Hepatocyte (in vitro differentiated cells): ENCODE results near the gene MRPL38. TPM values are rescaled to one million over a fixed set of nuclear protein-coding genes. Genes with fewer than 3 reads are reported as not detected.

Experiments
- DNase-seq: peaks from one replicate; pipeline ENCODE4 v3.0.0-alpha.2; 2016; ENCODE audit warnings: low spot score
- H2AFZ ChIP-seq: fragments of 200-600 bp; sonication (generic); 2 replicates; pipeline ENCODE4 v1.6.0; 2016; ENCODE audit warnings: antibody characterized with exemption, mild to moderate bottlenecking
- H3K27ac ChIP-seq: fragments of 200-600 bp; sonication (generic); 2 replicates; pipeline ENCODE4 v1.5.1; 2016; ENCODE audit warnings: mild to moderate bottlenecking
- H3K27me3 ChIP-seq: fragments of 200-600 bp; sonication (generic); 2 replicates; pipeline ENCODE4 v1.6.1; 2016
- H3K36me3 ChIP-seq: fragments of 200-600 bp; sonication (generic); replicated peaks from 2 replicates; pipeline ENCODE4 v1.5.1; 2016; ENCODE audit warnings: low read depth; ENCODE audit not compliant: insufficient read depth
- H3K4me1 ChIP-seq: fragments of 200-600 bp; sonication (generic); 2 replicates; pipeline ENCODE4 v1.5.1; 2016; ENCODE audit warnings: mild to moderate bottlenecking, moderate library complexity; ENCODE audit not compliant: insufficient read depth
- H3K4me2 ChIP-seq: fragments of 200-600 bp; sonication (generic); 2 replicates; pipeline ENCODE4 v1.6.0; 2016
- H3K4me3 ChIP-seq: fragments of 200-600 bp; sonication (generic); 2 replicates; pipeline ENCODE4 v1.5.1; 2016; ENCODE audit warnings: mild to moderate bottlenecking
- H3K79me2 ChIP-seq: fragments of 200-600 bp; sonication (generic); 2 replicates; pipeline ENCODE4 v1.6.0; 2017; ENCODE audit warnings: mild to moderate bottlenecking
- H3K9me2 ChIP-seq: fragments of 200-600 bp; sonication (generic); replicated peaks from 2 replicates; pipeline ENCODE4 v1.6.0; 2017; ENCODE audit warnings: mild to moderate bottlenecking; ENCODE audit not compliant: insufficient read depth
- H3K9me3 ChIP-seq: fragments of 200-600 bp; sonication (generic); 2 replicates; pipeline ENCODE4 v1.5.1; 2016; ENCODE audit warnings: low read depth, mild to moderate bottlenecking
- H4K20me1 ChIP-seq: fragments of 200-600 bp; sonication (generic); 2 replicates; pipeline ENCODE4 v1.6.0; 2016; ENCODE audit warnings: mild to moderate bottlenecking; ENCODE audit not compliant: insufficient read depth, poor library complexity, severe bottlenecking
- CTCF ChIP-seq: fragments of 200-600 bp; sonication (generic); IDR thresholded peaks from 2 replicates; pipeline ENCODE4 v1.5.1; 2016; ENCODE audit warnings: antibody characterized with exemption, mild to moderate bottlenecking; ENCODE audit not compliant: poor library complexity
- EZH2 ChIP-seq: fragments of 200-600 bp; sonication (generic); IDR thresholded peaks from 2 replicates; pipeline ENCODE4 v1.6.1; 2016; ENCODE audit warnings: antibody characterized with exemption, mild to moderate bottlenecking, borderline replicate concordance
- EZH2phosphoT487 ChIP-seq: fragments of 200-600 bp; sonication (generic); IDR thresholded peaks from one replicate; pipeline ENCODE4 v1.6.1; 2018; ENCODE audit warnings: antibody characterized with exemption, mild to moderate bottlenecking, low read depth, moderate library complexity; ENCODE audit not compliant: unreplicated experiment, severe bottlenecking
- WGBS: methylation state at CpG from one replicate; pipeline ENCODE4 v1.1.6; 2016; ENCODE audit warnings: low lambda C conversion rate; ENCODE audit errors: missing lambda C conversion rate; 5-methylcytosine and 5-hydroxymethylcytosine counted together
- polyA plus RNA-seq: library from polyadenylated mRNA; unstranded; fragments of >200 nt; fragmentation: Nextera tagmentation; extraction: Ambion mirVana; gene quantifications from 2 replicates; pipeline ENCODE4 v1.2.1, GENCODE V29; 2016
- total RNA-seq: library from RNA; depleted of rRNA; stranded (reverse); fragments of >200 nt; gene quantifications from 2 replicates; pipeline ENCODE4 v1.2.3, GENCODE V29; 2014

The MRPL38 gene
- total and polyA plus RNA-seq, 2 experiments from 2014 or later, result 50.2 to 124 TPM

- Histone ChIP-seq H3K9me3 (no peaks in the 10 kb centered on the region), H3K4me2 (no peak overlapping the region), H3K27me3 (no peaks in the 10 kb centered on the region), H4K20me1 (no peaks in the 10 kb centered on the region), H3K4me3 (no peak overlapping the region), H3K27ac (no peak overlapping the region), H3K36me3 (no peaks in the 10 kb centered on the region), H2AFZ (no peak overlapping the region), H3K4me1 (no peaks in the 10 kb centered on the region), H3K79me2 (no peaks in the 10 kb centered on the region), H3K9me2 (no peaks in the 10 kb centered on the region)
- DNase-seq, result no peak
- TF ChIP-seq EZH2phosphoT487, result no peak
- no peak for TF ChIP-seq EZH2
- no peak for TF ChIP-seq CTCF
- 96% methylated on average over 22 of the region's 22 CpGs for WGBS
Observed at GRCh38 chr17:75919611-75920010, 14.9 kb upstream of the MRPL38 start.

GRCh38 chr17:75917917-75918445, 13.3 kb upstream of the MRPL38 start:
- no peaks in the 10 kb centered on the region for H4K20me1 ChIP-seq
- H3K9me3 ChIP-seq, result no peaks in the 10 kb centered on the region
- no peak overlapping the region for H3K4me2 ChIP-seq
- no peaks in the 10 kb centered on the region for H3K27me3 ChIP-seq
- 95% methylated on average over 31 of the region's 31 CpGs for WGBS
- TF ChIP-seq CTCF, result no peak
- no peak for TF ChIP-seq EZH2phosphoT487
- TF ChIP-seq EZH2, result no peak
- H3K36me3 ChIP-seq, result no peaks in the 10 kb centered on the region
- no peak overlapping the region for H3K4me3 ChIP-seq
- H3K79me2 ChIP-seq, result no peaks in the 10 kb centered on the region
- H3K27ac ChIP-seq, result no peak overlapping the region
- DNase-seq, result no peak
- H2AFZ ChIP-seq, result no peak overlapping the region
- H3K4me1 ChIP-seq, result no peaks in the 10 kb centered on the region
- H3K9me2 ChIP-seq, result no peaks in the 10 kb centered on the region

GRCh38 chr17:75917141-75917916, 12.6 kb upstream of the MRPL38 start:
- 96% methylated on average over 19 of the region's 23 CpGs for WGBS
- TF ChIP-seq EZH2, result no peak
- TF ChIP-seq CTCF, result no peak
- TF ChIP-seq EZH2phosphoT487, result no peak
- Histone ChIP-seq H3K4me1 (no peaks in the 10 kb centered on the region), H3K9me3 (no peaks in the 10 kb centered on the region), H3K9me2 (no peaks in the 10 kb centered on the region), H3K79me2 (no peaks in the 10 kb centered on the region), H3K27me3 (no peaks in the 10 kb centered on the region), H3K4me3 (no peak overlapping the region), H3K36me3 (no peaks in the 10 kb centered on the region), H3K4me2 (no peak overlapping the region), H3K27ac (no peak overlapping the region), H2AFZ (no peak overlapping the region), H4K20me1 (no peaks in the 10 kb centered on the region)
- no peak for DNase-seq
